Activated CD8-positive, alpha-beta memory T cell treated with anti-CD3 and anti-CD28 coated beads for 4 hours (primary cell): ENCODE results near the gene IL1RAPL2.
"Not testable (repeated sequence)": the region's sequence is repeated elsewhere in the genome, so short reads cannot be mapped to it uniquely, and the experiment has no call there.

Experiments used
- DNase-seq, 2 donors: peaks; one replicate each; pipeline ENCODE4 v3.0.0-alpha.2; 2020; ENCODE audit warnings: low read depth in 2 of 2

IL1RAPL2 gene

GRCh38 chrX:104854188-104854587, 288.2 kb downstream of the IL1RAPL2 start:
- no peak for DNase-seq

GRCh38 chrX:104854790-104855340, 288.9 kb downstream of the IL1RAPL2 start:
- no peak for DNase-seq

GRCh38 chrX:104863466-104863865, 297.5 kb downstream of the IL1RAPL2 start:
- no peak for DNase-seq

- DNase-seq, result no peak
These were observed 298.3 kb downstream of the IL1RAPL2 start for GRCh38 chrX:104864296-104864695.

- no peak for DNase-seq
These were observed 311.5 kb downstream of the IL1RAPL2 start for GRCh38 chrX:104877504-104877903.

- DNase-seq, result no peak
These were observed 336.1 kb downstream of the IL1RAPL2 start for GRCh38 chrX:104902070-104902469.

- not testable (repeated sequence) for DNase-seq
These were observed 343.7 kb downstream of the IL1RAPL2 start for GRCh38 chrX:104909694-104910093.

- DNase-seq, result no peak
These were observed 347.3 kb downstream of the IL1RAPL2 start for GRCh38 chrX:104913348-104913747.

GRCh38 chrX:104914686-104915085, 348.7 kb downstream of the IL1RAPL2 start:
- not testable (repeated sequence) for DNase-seq

- no peak for DNase-seq
These were observed 352.1 kb downstream of the IL1RAPL2 start for GRCh38 chrX:104918122-104918521.

- DNase-seq, result no peak
These were observed 355.7 kb downstream of the IL1RAPL2 start for GRCh38 chrX:104921584-104922205.

- peak in 1 of 2 donors; percentile 9 for DNase-seq
These were observed 356.2 kb downstream of the IL1RAPL2 start for GRCh38 chrX:104922206-104922621.

GRCh38 chrX:104929324-104929723, 363.3 kb downstream of the IL1RAPL2 start:
- DNase-seq, result no peak

- DNase-seq, result no peak
These were observed 369.6 kb downstream of the IL1RAPL2 start for GRCh38 chrX:104935581-104935980.

GRCh38 chrX:104953251-104953650, 387.3 kb downstream of the IL1RAPL2 start:
- DNase-seq, result no peak

- no peak for DNase-seq
These were observed 395.9 kb downstream of the IL1RAPL2 start for GRCh38 chrX:104961926-104962325.

- DNase-seq, result no peak
These were observed 402.2 kb downstream of the IL1RAPL2 start for GRCh38 chrX:104968241-104968640.

GRCh38 chrX:104972737-104973136, 406.7 kb downstream of the IL1RAPL2 start:
- DNase-seq, result no peak

GRCh38 chrX:104987063-104987462, 421.1 kb downstream of the IL1RAPL2 start:
- no peak for DNase-seq

- DNase-seq, result no peak
These were observed 422.0 kb downstream of the IL1RAPL2 start for GRCh38 chrX:104988038-104988437.

GRCh38 chrX:104995546-104995945, 429.5 kb downstream of the IL1RAPL2 start:
- no peak for DNase-seq

- no peak for DNase-seq
These were observed 440.1 kb downstream of the IL1RAPL2 start for GRCh38 chrX:105006103-105006502.

- no peak for DNase-seq
These were observed 441.0 kb downstream of the IL1RAPL2 start for GRCh38 chrX:105006996-105007395.

GRCh38 chrX:105013719-105014118, 447.7 kb downstream of the IL1RAPL2 start:
- DNase-seq, result no peak
